GM21390 (cell line): ENCODE results near the gene RAPH1.

Source experiments
- ATAC-seq: cut with Tn5 transposase; IDR thresholded peaks from one replicate; pipeline ENCODE4 v1.9.1; 2021; ENCODE audit not compliant: unreplicated experiment

Gene RAPH1, protein sequence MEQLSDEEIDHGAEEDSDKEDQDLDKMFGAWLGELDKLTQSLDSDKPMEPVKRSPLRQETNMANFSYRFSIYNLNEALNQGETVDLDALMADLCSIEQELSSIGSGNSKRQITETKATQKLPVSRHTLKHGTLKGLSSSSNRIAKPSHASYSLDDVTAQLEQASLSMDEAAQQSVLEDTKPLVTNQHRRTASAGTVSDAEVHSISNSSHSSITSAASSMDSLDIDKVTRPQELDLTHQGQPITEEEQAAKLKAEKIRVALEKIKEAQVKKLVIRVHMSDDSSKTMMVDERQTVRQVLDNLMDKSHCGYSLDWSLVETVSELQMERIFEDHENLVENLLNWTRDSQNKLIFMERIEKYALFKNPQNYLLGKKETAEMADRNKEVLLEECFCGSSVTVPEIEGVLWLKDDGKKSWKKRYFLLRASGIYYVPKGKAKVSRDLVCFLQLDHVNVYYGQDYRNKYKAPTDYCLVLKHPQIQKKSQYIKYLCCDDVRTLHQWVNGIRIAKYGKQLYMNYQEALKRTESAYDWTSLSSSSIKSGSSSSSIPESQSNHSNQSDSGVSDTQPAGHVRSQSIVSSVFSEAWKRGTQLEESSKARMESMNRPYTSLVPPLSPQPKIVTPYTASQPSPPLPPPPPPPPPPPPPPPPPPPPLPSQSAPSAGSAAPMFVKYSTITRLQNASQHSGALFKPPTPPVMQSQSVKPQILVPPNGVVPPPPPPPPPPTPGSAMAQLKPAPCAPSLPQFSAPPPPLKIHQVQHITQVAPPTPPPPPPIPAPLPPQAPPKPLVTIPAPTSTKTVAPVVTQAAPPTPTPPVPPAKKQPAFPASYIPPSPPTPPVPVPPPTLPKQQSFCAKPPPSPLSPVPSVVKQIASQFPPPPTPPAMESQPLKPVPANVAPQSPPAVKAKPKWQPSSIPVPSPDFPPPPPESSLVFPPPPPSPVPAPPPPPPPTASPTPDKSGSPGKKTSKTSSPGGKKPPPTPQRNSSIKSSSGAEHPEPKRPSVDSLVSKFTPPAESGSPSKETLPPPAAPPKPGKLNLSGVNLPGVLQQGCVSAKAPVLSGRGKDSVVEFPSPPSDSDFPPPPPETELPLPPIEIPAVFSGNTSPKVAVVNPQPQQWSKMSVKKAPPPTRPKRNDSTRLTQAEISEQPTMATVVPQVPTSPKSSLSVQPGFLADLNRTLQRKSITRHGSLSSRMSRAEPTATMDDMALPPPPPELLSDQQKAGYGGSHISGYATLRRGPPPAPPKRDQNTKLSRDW

DNA sequence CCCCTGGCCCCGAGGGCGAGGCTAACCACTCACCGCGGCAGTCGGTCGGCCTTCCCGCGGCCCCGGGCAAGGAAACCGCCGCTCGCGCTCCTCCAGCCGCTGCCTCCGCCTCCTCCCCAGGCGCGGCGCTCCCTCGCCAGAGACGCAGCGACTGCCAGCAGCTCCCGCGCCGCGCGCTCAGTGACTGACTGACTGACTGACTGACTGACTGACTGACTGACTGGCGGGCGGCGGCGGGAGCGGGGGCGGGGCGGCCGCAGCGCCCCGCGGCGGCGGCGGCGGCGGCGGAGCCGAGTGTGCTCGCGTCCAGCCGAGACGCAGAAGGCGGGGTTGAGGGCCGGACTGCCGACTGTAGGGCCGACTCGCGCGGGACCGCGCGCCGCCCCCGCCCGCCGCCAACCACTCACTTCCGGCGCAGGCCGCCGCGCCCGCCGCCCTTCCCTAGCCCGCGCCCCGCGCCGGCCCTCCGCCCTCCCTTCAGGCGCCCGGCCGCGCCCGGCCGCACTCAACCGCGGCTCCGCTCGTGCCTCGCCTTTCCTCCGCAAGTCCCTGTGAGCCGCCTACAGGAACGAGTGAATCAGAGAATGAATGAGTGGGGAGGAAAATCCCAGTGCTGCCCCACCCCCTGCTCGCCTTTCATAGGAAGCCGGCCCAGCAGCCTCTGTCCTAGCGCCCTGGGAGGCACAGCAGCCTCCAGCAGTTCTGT lies at the start of gene RAPH1:
Gene RAPH1, minus strand, starts transcription at position 224 of the 706 bp plus-strand sequence. CDS start 39,948 bp downstream, outside the sequence.
- peak; percentile 76 for ATAC-seq

DNA sequence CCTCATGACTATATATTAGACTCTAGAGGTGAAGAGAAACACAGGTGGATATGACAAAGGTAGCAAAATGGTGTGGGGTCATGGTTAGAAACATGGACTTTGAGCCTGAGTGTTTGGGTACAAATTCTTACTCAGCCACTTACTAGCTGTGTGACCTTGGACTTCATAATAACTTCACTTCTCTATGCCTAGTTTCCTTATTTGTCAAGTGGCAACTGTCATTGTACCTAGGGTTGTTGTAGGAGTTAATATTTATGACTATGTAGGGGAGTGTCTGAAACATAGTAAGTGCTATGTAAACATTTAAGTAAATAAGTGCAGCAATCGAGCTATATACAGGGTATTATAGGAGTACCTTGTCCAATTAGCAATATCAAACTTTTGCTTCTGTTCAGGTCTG lies 49.7 kb upstream of the RAPH1 start:
- no peak for ATAC-seq

DNA sequence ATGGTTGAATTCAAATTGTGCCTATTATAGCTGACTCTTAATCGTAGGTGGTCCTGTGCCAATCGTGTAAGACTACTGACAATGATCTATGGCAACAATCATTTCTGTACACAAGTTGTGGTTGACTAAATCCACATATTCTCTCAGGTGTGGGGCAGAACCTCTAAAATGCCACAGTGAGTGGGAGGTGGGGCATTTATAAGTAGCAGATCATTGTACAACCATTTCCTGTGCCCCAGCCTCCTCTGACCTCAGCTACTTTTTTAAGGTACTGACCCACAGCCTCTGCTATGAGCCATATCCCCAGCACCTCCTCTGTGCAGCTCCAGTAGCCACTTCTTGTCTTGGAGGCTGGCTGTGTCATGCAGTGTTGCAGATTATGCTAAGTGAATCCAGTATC lies 48.6 kb upstream of the RAPH1 start:
- no peak for ATAC-seq

DNA sequence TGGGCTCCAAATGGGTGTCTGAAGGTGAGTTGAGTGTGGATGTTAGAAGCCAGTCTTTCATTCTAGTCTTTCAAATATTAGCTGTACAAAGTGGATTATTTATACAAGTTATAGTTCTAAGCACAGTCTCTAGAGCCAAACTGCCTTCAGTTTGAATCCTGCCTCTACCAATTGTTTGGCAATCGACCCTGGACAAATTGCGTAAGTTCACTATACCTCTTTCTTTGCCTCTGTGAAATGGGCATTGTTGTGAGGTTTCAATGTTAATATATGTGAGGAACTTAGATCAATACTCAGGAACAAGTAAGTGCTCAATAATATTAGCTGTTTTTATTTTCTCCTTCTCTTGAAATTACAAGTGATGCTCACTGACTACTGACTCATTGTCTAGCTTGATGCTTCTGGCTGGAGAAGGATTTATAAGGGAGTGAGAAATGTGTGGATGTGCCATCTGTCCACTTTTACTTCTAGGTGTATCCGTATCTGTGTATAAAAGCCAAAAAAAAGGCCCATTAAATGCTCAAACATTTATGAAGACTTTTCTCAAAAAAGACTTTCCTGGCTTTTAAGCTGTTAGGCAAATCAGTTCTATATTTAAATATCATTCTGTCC lies 48.1 kb upstream of the RAPH1 start:
- no peak for ATAC-seq

DNA sequence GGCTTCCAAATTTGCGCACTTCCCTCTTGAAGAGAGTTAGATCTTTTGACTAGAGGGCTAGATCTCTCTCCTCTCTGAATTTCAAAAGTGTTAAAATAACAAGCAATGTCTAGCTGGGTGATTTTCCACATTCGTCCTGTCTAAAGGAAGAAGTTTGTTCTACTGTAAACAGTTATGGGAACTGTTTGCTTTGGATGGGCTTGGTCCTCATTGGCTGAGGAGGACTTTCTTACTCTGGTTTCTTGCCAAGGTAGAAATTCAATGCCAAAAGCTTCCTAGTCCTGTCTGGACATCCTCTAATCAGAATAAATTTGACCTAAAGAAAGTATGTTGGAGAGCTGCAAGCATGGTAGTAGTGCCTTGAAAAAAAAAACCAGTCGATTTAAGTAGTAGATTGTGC lies 47.4 kb upstream of the RAPH1 start:
- no peak for ATAC-seq

DNA sequence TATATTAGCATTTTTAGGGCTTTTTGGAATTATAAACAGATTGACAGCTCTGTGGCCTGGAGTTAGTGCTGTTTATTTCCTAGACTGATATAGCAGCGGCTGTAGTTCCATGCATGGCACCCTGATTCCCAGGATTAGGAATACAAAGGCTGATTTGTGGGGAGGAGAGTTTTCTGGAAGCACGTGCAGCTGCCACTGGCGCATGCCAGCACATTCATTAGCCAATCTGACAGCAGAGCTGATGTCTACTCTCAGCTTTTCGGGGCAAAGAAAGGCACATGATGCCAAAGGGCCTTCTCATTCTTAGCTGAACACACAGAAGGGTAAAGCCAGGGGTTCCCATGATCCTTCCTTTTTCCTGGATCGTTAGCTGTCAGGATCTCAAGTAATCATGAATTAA lies 45.7 kb upstream of the RAPH1 start:
- ATAC-seq = no peak

DNA sequence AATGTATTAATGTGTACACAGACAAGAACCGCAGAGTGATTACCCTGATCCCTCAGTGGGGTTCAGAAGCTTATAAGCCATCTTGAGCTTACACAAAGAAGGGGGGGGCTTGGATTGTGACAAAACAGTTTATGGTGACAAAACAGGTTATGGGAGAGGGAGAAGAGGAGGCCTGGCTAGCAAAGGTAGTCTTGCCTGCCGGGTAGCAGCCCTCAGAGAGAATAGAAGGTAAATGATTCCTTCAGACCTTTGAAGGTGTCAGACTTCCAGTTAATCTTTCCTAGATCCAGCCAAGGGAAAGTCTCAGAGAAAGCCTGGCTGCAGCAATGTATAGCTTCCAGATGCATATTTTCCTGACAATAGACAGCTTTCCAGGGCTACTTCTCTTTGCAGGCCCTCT lies 44.6 kb upstream of the RAPH1 start:
- no peak for ATAC-seq

DNA sequence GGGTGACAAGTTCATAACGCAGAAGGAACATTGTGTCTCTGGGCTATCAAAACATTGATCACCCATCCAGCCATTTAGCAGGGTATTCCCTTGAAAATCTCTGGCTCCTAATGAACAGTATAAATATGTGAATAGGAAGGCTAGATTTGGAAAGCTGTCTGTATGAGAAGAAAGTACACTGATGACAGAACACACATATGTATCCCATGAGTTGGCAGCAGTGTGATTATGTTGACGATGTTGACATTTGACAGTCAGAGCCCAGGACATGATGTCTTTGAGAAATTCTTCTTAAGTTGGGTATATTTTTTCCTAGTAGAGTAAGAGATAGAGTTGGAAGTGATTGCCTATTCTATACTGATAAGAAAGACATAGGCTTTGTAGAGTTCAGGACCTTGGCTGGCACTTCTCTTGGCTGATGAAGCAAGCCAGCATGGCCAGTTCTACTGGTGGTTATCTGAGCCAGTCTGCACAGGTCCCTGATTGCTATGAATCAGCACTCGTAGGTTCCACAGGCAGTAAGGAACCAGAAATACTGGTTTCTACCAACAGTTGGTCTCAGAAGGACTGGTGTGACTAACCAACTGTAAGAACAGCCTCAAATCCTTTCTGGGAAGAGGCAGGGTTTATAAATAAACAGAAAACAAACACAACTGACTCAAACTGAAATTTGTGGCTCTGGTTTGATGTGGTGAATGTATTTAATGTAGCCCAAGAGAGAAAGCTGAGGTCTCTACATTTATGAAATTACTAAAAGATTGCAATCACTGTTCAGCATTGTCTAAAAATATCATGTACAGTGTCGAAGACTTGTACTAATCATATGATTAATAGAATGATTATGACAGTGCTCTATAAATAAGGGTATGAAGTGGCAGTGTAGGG lies 43.9 kb upstream of the RAPH1 start:
- ATAC-seq = peak; percentile 98

DNA sequence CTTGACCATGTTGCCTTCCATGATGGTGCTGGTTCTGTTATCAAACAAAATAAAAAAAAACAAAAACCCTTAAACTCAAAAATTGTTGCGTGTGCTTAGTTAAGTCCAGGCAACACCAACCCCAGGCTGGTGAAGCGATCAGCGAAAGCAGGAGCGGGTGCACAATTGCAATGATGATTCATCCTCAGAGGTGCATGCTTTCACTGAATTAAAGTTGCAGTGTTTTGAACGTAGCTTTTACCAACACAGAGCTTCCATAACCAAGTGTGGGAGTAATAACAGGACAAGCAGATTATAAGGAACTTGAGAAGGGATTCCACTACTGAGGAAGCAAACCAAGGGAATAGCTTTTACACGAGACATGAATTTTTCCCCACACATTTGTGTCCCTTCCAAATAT lies 39.7 kb upstream of the RAPH1 start:
- no peak for ATAC-seq

DNA sequence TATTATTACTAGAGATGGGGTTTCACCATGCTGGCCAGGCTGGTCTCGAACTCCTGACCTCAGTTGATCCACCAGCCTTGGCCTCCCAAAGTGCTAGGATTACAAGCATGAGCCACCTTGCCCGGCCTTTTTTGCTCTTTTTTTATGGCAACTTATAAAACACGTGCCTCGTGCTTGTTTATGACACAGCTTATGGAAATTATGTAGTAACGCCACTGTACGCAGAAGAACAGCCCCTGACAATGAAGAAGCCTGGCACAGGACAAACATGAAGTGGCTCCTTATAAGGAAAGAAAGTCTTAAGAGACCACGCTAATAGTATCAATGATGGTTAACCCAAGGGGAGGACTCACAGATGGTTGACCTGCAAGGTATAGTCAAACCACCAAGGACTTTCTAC lies 37.2 kb upstream of the RAPH1 start:
- no peak for ATAC-seq

DNA sequence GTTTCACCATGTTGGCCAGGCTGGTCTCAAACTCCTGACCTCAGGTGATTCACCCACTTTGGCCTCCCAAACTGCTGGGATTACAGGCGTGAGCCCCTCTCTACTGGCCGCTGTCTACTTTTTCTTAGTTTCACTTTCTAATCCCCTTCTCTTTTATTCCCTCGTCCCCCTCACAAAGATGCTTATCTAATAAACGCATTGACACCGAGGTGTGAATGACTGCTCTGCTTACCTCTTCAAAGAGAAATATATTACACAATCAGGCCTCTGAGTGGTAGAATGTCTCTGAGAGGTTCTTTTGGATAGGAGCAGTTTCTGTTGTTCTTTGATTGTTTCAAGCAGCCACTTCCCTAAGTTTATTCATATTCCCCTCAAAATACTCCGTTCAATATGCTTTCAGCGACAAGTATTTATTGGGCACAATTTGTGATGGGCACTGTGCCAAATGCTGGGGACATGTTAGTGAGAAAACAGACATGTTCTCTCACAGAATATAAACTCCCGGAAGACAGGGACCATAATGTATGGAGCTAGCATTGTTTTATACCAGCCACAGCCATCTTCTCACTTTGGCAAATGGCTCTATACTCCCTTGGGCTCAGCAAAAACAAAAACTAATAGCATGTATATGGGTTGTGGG lies 34.7 kb upstream of the RAPH1 start:
- ATAC-seq = no peak

DNA sequence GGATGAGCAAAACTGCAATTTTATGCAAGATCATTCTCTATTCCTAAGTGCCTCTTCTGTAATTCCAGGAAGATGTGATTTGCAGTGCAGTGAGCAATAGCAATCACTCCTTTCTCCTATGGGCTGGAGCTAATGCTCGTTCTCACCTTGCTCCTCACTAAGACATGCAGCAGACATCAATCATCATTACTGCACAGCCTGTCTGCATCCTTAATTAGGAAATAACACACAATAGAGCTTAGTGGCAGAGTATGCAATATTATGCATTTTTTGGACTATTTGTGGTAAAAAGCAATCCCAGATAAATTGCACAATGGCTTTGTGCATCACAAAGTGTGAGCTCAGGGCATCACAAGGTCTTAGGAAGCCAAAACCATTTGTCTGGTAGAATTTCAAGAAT lies 32.6 kb upstream of the RAPH1 start:
- ATAC-seq = no peak

DNA sequence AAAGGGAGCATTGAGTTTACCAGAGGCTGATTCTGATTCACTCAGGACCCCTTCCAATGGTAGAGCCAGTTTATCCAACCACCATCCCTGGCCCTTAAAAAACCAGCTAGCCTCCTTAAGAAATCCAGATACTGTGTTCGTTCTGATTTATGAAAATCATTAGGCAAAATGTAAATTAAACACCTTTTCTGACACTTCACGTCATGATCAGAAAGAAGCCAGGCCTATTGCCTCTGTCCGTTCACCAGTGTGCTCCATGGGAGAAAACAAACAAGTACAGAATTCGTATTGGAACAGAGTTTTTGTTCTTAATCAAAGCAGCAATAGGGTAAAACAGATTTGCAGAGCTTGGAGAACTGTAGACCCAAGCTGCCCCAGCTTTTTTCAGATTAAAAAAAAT lies 31.1 kb upstream of the RAPH1 start:
- ATAC-seq = no peak

DNA sequence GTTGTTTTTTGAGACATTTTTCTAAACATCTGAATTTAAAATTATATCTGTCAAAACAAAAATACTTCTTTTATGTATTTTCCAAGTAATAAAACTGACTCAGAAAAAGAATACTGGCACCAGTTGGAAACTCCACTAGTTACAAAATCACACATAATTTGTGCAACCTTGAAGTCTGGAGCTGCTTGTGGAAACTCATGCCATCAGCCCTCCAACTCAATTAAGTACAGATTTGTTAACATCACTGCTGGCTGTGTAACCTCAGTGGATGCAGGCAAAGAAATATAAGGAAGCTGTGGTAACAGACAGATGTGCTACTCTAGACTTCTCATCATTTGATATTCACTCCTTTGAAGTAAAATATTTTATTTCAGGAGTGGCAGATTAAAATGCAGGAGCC lies 30.0 kb upstream of the RAPH1 start:
- ATAC-seq = no peak

DNA sequence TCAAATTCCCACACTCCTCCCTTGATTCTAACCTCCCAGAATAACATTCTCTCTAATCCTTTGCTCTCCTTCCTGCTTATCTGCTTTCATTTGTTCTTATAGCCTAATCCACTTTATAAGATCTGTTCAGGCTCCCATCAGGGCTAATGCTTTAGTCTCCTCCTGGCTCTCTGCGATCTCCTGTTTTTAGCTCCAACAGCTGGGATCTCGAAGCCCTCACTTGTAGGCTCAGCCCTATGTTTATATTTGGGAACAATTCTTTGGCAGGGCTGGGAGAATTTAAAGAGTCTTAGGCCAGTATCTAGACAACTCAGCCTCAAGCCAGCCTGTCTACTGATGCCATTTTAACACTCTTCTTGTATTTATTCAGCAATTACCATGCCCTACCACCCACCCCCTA lies 27.2 kb upstream of the RAPH1 start:
- ATAC-seq = no peak

DNA sequence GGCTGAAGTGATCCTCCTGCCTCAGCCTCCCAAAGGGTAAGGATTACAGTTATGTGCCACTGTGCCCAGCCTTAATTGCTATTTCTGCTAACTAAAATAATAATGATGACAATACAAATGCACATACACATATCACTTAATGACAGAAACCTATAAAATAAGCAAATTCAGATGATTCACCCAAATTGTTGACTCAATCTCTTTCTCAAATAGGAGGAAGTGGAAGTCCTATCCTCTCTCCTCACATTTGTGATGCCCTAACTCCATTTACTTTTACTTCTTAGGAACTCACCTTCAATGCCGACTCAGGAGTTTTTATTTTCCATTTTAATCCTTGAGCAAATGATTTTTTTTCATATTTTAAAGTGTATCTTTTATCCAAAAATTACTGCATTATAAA lies 24.5 kb upstream of the RAPH1 start:
- ATAC-seq = no peak

DNA sequence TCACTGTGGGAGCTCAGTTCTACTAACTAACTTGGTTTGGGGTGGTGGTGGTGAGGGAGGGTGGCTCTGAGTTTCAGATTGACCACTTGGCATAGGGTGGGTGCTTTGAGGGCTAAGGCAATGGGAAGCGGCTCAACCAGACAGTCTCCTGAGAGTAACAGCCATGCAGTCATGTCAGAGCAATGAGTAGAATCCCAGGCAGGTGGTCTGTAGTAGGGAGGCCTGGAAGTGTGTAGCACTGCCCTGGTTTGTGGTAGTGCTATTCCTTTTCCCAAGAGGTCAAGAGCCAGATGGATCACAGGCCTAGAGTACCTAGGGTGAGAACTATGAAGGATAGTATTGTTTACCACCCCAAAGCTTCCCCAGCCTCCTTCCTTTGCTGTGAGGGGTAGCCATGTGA lies 18.7 kb upstream of the RAPH1 start:
- no peak for ATAC-seq

DNA sequence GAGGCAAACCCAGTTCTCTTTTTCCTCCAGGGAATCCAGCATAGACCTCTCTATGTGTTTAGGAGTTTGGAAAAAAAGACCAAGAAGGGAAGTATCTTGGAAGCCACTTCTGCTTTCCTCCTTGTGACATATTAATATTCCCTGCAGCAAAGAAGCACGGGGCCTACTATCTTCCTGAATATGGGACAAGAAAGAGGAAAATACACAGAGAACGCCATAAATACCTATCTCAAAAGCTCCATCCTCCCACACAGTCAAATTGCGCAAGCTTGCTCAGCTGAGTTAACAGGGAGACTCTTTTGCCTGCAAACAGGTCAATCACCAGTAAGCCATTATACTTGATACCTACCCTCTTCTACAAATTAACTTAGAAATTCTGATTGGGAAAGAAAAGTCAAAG lies 16.7 kb upstream of the RAPH1 start:
- no peak for ATAC-seq

DNA sequence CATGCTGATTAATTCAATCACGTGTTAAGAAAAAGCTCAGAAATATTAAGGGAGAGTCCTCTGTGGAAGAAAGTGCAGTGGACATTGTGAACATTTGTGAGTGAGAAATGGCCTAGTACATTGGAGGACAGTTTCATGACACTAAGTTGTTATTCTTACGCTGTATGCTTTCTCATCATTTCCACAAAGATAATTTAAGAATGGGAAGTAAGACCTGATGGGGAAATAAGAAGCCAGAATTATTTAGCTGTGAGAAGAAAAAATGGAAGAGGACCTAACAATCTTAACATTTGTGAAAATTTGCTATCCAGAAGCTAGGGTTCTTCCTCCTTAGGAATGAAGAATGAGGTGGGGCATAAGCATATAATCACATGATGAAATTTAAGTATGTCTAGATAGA lies 15.2 kb upstream of the RAPH1 start:
- no peak for ATAC-seq
